Endothelial cell of umbilical vein (primary cell): Measurements from ENCODE around the gene C5.

Experiments used
- JUN ChIP-seq: IDR thresholded peaks from 2 replicates; pipeline ENCODE4 v1.6.1; 2011; ENCODE audit warnings: borderline replicate concordance, low read depth; ENCODE audit not compliant: insufficient read length, insufficient read depth
- POLR2A ChIP-seq: IDR thresholded peaks from 2 replicates; pipeline ENCODE4 v1.6.1; 2012; ENCODE audit warnings: low read depth, mild to moderate bottlenecking, control low read depth, low read length
- POLR2AphosphoS5 ChIP-seq: IDR thresholded peaks from 2 replicates; pipeline ENCODE4 v1.6.1; 2012; ENCODE audit warnings: low read depth, mild to moderate bottlenecking, control low read depth, low read length, moderate library complexity; ENCODE audit not compliant: insufficient read depth
- TF ChIP-seq, protein P1 (sequence below), 2 donors: IDR thresholded peaks; 1 replicate in 1 of 2; 2 replicates in 1 of 2; pipeline ENCODE4 v1.5.1; 2011; ENCODE audit warnings: low read length in 2 of 2, mild to moderate bottlenecking in 2 of 2, moderate library complexity in 2 of 2, control low read depth in 1 of 2, inconsistent platforms in 1 of 2, low read depth in 1 of 2; ENCODE audit not compliant: insufficient read depth in 1 of 2; ENCODE audit errors: extremely low read depth in 1 of 2
- TF ChIP-seq, protein P2 (sequence below): IDR thresholded peaks from 2 replicates; pipeline ENCODE4 v1.6.1; 2011; ENCODE audit not compliant: insufficient read depth, insufficient read length

GRCh38 chr9:120917929-120918762, 131.9 kb downstream of the C5 start:
- TF ChIP-seq, protein P1, sequence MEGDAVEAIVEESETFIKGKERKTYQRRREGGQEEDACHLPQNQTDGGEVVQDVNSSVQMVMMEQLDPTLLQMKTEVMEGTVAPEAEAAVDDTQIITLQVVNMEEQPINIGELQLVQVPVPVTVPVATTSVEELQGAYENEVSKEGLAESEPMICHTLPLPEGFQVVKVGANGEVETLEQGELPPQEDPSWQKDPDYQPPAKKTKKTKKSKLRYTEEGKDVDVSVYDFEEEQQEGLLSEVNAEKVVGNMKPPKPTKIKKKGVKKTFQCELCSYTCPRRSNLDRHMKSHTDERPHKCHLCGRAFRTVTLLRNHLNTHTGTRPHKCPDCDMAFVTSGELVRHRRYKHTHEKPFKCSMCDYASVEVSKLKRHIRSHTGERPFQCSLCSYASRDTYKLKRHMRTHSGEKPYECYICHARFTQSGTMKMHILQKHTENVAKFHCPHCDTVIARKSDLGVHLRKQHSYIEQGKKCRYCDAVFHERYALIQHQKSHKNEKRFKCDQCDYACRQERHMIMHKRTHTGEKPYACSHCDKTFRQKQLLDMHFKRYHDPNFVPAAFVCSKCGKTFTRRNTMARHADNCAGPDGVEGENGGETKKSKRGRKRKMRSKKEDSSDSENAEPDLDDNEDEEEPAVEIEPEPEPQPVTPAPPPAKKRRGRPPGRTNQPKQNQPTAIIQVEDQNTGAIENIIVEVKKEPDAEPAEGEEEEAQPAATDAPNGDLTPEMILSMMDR (IDR thresholded peaks at IDR 0.05; ENCODE audit: extremely low read depth in 1 of 2, insufficient read depth in 1 of 2, low read depth in 1 of 2, low read length in 2 of 2), result no peak
- TF ChIP-seq POLR2AphosphoS5 (no peak), POLR2A (no peak), JUN (no peak)
- TF ChIP-seq, protein P2, sequence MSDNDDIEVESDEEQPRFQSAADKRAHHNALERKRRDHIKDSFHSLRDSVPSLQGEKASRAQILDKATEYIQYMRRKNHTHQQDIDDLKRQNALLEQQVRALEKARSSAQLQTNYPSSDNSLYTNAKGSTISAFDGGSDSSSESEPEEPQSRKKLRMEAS, result no peak
